ENCODE measurements around the gene ARHGEF28. TPM values are rescaled to one million over a fixed set of nuclear protein-coding genes. Genes with fewer than 3 reads are reported as not detected.

Gene ARHGEF28
- polyA plus RNA-seq, 1 experiment = 8.8 TPM

DNA sequence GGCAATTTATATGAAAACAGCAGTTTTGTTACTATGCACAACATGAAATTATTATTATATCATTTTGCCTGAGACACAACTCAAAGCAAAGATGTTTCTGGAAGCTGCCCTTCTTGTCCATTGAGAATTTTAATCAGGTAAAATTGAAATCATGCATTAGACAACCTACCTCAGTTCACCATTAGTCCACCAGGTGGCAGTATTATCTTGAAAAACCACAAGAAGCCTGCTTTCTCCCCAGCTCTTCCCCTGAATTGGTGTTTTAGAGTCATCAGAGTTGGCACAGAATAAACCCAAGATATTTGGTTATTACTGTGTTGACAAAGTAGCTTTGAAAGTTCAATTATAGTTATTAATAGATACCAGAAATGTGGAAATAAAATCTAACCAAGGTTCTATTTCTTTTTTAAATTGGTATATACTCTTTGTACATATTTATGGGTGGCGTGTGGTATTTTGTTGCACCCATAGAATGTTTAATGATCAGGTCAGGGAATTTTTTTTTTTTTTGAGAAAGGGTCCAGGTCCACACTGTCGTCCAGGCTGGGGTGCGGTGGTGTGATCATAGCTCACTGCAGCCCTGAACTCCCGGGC, 34.8 kb upstream of the ARHGEF28 start:
- no peaks in the 10 kb centered on the region for H3K9me3 ChIP-seq (ENCODE audit: control insufficient read depth, insufficient read depth, low read length)
- H3K27ac ChIP-seq (ENCODE audit: low read depth, low read length) = no peak overlapping the region
- DNase-seq (ENCODE audit: low read depth, low spot score) = peak; percentile 78
- CTCF ChIA-PET = interaction anchor here (0.5 to 10.5 kb wide), 45 partner anchors 10 to 1063 kb away, joined by 3 to 352 read pairs (median 4); no protein-coding TSS in a partner anchor
- POLR2A ChIA-PET = interaction anchor here (0.6 to 1.2 kb wide), 8 partner anchors 34 to 297 kb away, joined by 3 to 6 read pairs (median 4); no protein-coding TSS in a partner anchor
- H3K4me3 ChIP-seq (ENCODE audit: low read depth, low read length) = no peak overlapping the region
- H3K27me3 ChIP-seq (ENCODE audit: control insufficient read depth, insufficient read depth, low read length) = no peaks in the 10 kb centered on the region
- TF ChIP-seq CTCF (IDR thresholded peaks at IDR 0.05; ENCODE audit: low read depth, low read length) = peak; percentile 72

DNA sequence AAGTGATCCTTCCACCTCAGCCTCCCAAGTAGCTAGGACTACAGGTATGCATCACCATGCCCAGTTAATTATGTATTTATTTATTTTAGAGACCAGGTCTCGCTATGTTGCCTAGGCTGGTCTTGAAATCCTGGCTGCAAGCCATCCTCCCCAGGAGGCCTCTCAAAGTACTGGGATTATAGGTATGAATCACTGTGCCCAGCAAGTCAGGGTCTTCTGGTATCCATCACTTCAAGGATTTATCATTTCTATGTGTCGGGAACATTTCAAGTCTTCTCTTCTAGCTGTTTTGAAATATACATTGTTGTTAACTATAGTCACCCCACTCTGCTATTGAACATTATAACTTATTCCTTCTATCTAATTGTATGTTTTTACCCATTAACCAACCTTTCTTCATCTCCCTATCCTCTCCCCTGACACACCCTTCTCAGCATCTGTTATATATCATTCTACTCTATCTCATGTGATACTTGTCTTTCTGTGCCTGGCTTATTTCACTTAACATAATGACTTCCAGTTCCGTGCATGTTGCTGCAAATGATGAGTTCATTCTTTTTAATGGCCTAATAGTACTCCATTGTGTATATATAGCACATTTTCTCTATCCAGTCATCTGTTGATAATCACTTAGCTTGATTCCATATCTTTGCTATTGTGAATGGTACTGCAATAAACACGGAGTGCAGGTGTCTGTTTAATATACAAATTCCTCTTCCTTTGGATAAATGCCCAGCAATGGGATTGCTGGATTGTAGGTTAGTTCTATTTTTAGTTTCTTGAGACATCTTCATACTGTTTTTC, 34.1 kb upstream of the ARHGEF28 start:
- no peak overlapping the region for H3K4me3 ChIP-seq (ENCODE audit: low read depth, low read length)
- POLR2A ChIA-PET = interaction anchor here (0.7 to 1.2 kb wide), 6 partner anchors 47 to 1094 kb away, joined by 3 to 6 read pairs (median 4); no protein-coding TSS in a partner anchor
- peak; percentile 29 for DNase-seq (ENCODE audit: low read depth, low spot score)

GRCh38 chr5:73592551-73592950, 33.4 kb upstream of the ARHGEF28 start:
- ChIA-PET POLR2A (interaction anchor here (0.8 kb wide), 1 partner anchor 1093 kb away, joined by 3 read pairs; no protein-coding TSS in a partner anchor), CTCF (interaction anchor here (1.3 to 10.5 kb wide), 7 partner anchors 11 to 310 kb away, joined by 3 to 352 read pairs (median 21); no protein-coding TSS in a partner anchor)
- TF ChIP-seq CTCF (IDR thresholded peaks at IDR 0.05; ENCODE audit: low read depth, low read length) = no peak
- DNase-seq (ENCODE audit: low read depth, low spot score) = no peak
- no peaks in the 10 kb centered on the region for H3K9me3 ChIP-seq (ENCODE audit: control insufficient read depth, insufficient read depth, low read length)
- no peak overlapping the region for H3K4me3 ChIP-seq (ENCODE audit: low read depth, low read length)
- H3K27me3 ChIP-seq (ENCODE audit: control insufficient read depth, insufficient read depth, low read length) = no peaks in the 10 kb centered on the region
- H3K27ac ChIP-seq (ENCODE audit: low read depth, low read length) = no peak overlapping the region

More for the DNA sequence above, 34.1 kb upstream of the ARHGEF28 start:
- H3K27me3 ChIP-seq (ENCODE audit: control insufficient read depth, insufficient read depth, low read length) = no peaks in the 10 kb centered on the region
- no peak for TF ChIP-seq CTCF (IDR thresholded peaks at IDR 0.05; ENCODE audit: low read depth, low read length)
- no peak overlapping the region for H3K27ac ChIP-seq (ENCODE audit: low read depth, low read length)
- CTCF ChIA-PET = interaction anchor here (0.5 to 10.5 kb wide), 41 partner anchors 11 to 1062 kb away, joined by 3 to 352 read pairs (median 5); no protein-coding TSS in a partner anchor
- no peaks in the 10 kb centered on the region for H3K9me3 ChIP-seq (ENCODE audit: control insufficient read depth, insufficient read depth, low read length)

GRCh38 chr5:73596705-73597328, 29.2 kb upstream of the ARHGEF28 start:
- Histone ChIP-seq H3K27me3 (ENCODE audit: control insufficient read depth, insufficient read depth, low read length) (no peaks in the 10 kb centered on the region), H3K9me3 (ENCODE audit: control insufficient read depth, insufficient read depth, low read length) (no peaks in the 10 kb centered on the region), H3K27ac (ENCODE audit: low read depth, low read length) (no peak overlapping the region), H3K4me3 (ENCODE audit: low read depth, low read length) (no peak overlapping the region)
- peak; percentile 47 for TF ChIP-seq CTCF (IDR thresholded peaks at IDR 0.05; ENCODE audit: low read depth, low read length)
- DNase-seq (ENCODE audit: low read depth, low spot score) = no peak
- POLR2A ChIA-PET = no interaction called here
- CTCF ChIA-PET = interaction anchor here (0.7 to 2.3 kb wide), 9 partner anchors 96 to 1053 kb away, joined by 3 to 14 read pairs (median 4); no protein-coding TSS in a partner anchor

All from AG04450 (cell line).